ENCODE data around the gene ABCA13. TPM values are rescaled to one million over a fixed set of nuclear protein-coding genes. Genes with fewer than 3 reads are reported as not detected.
A peak's percentile ranks its signal among the peaks of the same experiment; 100 is the strongest.

The ABCA13 gene
- total RNA-seq, 1 donor from 2014 or later, result not detected

GRCh38 chr7:48636391-48637015 lies 465.2 kb downstream of the ABCA13 start:
- H3K4me1 ChIP-seq, result peaks cover 41% of the 10 kb centered on the region
- no peaks in the 10 kb centered on the region for H3K27me3 ChIP-seq (ENCODE audit: low read depth)
- H3K27ac ChIP-seq (replicated peaks), result peak overlapping the region; percentile 68
- no peaks in the 10 kb centered on the region for H3K9me3 ChIP-seq (replicated peaks)
- DNase-seq, result peak; percentile 56
- no peaks in the 10 kb centered on the region for H3K36me3 ChIP-seq
- no peak overlapping the region for H3K4me3 ChIP-seq
- TF ChIP-seq CTCF (IDR thresholded peaks at IDR 0.05; ENCODE audit: borderline replicate concordance), result no peak
- intact Hi-C loops (cut with micrococcal nuclease), result no loop called here

- Histone ChIP-seq H3K4me3 (no peak overlapping the region), H3K4me1 (peaks cover 41% of the 10 kb centered on the region), H3K9me3 (replicated peaks) (no peaks in the 10 kb centered on the region), H3K27ac (replicated peaks) (no peak overlapping the region), H3K27me3 (ENCODE audit: low read depth) (no peaks in the 10 kb centered on the region), H3K36me3 (no peaks in the 10 kb centered on the region)
- DNase-seq, result no peak
- no peak for TF ChIP-seq CTCF (IDR thresholded peaks at IDR 0.05; ENCODE audit: borderline replicate concordance)
- intact Hi-C loops (cut with micrococcal nuclease), result no loop called here
Measured at GRCh38 chr7:48637382-48637781, 466.1 kb downstream of the ABCA13 start.

GRCh38 chr7:48638041-48638440 lies 466.8 kb downstream of the ABCA13 start:
- intact Hi-C loops (cut with micrococcal nuclease), result no loop called here
- Histone ChIP-seq H3K36me3 (no peaks in the 10 kb centered on the region), H3K9me3 (replicated peaks) (no peaks in the 10 kb centered on the region), H3K27ac (replicated peaks) (no peak overlapping the region), H3K27me3 (ENCODE audit: low read depth) (no peaks in the 10 kb centered on the region), H3K4me3 (no peak overlapping the region), H3K4me1 (peaks cover 48% of the 10 kb centered on the region)
- no peak for TF ChIP-seq CTCF (IDR thresholded peaks at IDR 0.05; ENCODE audit: borderline replicate concordance)
- no peak for DNase-seq

GRCh38 chr7:48643431-48644013 lies 472.3 kb downstream of the ABCA13 start:
- Histone ChIP-seq H3K27ac (replicated peaks) (peak overlapping the region; percentile 7), H3K4me1 (peaks cover 24% of the 10 kb centered on the region), H3K36me3 (no peaks in the 10 kb centered on the region), H3K27me3 (ENCODE audit: low read depth) (no peaks in the 10 kb centered on the region), H3K9me3 (replicated peaks) (no peaks in the 10 kb centered on the region), H3K4me3 (no peak overlapping the region)
- no peak for DNase-seq
- intact Hi-C loops (cut with micrococcal nuclease), result no loop called here
- no peak for TF ChIP-seq CTCF (IDR thresholded peaks at IDR 0.05; ENCODE audit: borderline replicate concordance)

GRCh38 chr7:48658138-48658537 lies 486.9 kb downstream of the ABCA13 start:
- H3K27me3 ChIP-seq (ENCODE audit: low read depth), result no peaks in the 10 kb centered on the region
- H3K4me3 ChIP-seq, result no peak overlapping the region
- TF ChIP-seq CTCF (IDR thresholded peaks at IDR 0.05; ENCODE audit: borderline replicate concordance), result no peak
- H3K4me1 ChIP-seq, result no peaks in the 10 kb centered on the region
- no peak overlapping the region for H3K27ac ChIP-seq (replicated peaks)
- no peak for DNase-seq
- intact Hi-C loops (cut with micrococcal nuclease), result no loop called here
- H3K9me3 ChIP-seq (replicated peaks), result no peaks in the 10 kb centered on the region
- H3K36me3 ChIP-seq, result no peaks in the 10 kb centered on the region

Measured in left ventricle myocardium inferior (tissue), 1 donor.